Measurements from ENCODE around the gene RABGAP1L.
A peak's percentile ranks its signal among the peaks of the same experiment; 100 is the strongest.
"Not testable (repeated sequence)": the region's sequence is repeated elsewhere in the genome, so short reads cannot be mapped to it uniquely, and the experiment has no call there.

The RABGAP1L gene

GRCh38 chr1:174848593-174849560, 689.6 kb downstream of the RABGAP1L start:
- not testable (repeated sequence) for DNase-seq (ENCODE audit: low read depth in 1 of 2, low spot score in 1 of 2)

GRCh38 chr1:174850726-174851125, 691.4 kb downstream of the RABGAP1L start:
- no peak for DNase-seq (ENCODE audit: low read depth in 1 of 2, low spot score in 1 of 2)

- no peak for DNase-seq (ENCODE audit: low read depth in 1 of 2, low spot score in 1 of 2)
Observed at GRCh38 chr1:174858301-174858700, 699.0 kb downstream of the RABGAP1L start.

GRCh38 chr1:174870319-174870718, 711.0 kb downstream of the RABGAP1L start:
- DNase-seq (ENCODE audit: low read depth in 1 of 2, low spot score in 1 of 2): no peak

- no peak for DNase-seq (ENCODE audit: low read depth in 1 of 2, low spot score in 1 of 2)
Observed at GRCh38 chr1:174871886-174872285, 712.6 kb downstream of the RABGAP1L start.

- no peak for DNase-seq (ENCODE audit: low read depth in 1 of 2, low spot score in 1 of 2)
Observed at GRCh38 chr1:174872615-174873058, 713.3 kb downstream of the RABGAP1L start.

GRCh38 chr1:174874331-174875053, 715.2 kb downstream of the RABGAP1L start:
- no peak for DNase-seq (ENCODE audit: low read depth in 1 of 2, low spot score in 1 of 2)

GRCh38 chr1:174875306-174875705, 716.0 kb downstream of the RABGAP1L start:
- DNase-seq (ENCODE audit: low read depth in 1 of 2, low spot score in 1 of 2): peak in 1 of 2 donors; percentile 4

GRCh38 chr1:174877208-174877673, 717.9 kb downstream of the RABGAP1L start:
- DNase-seq (ENCODE audit: low read depth in 1 of 2, low spot score in 1 of 2): no peak

- no peak for DNase-seq (ENCODE audit: low read depth in 1 of 2, low spot score in 1 of 2)
Observed at GRCh38 chr1:174880171-174880570, 720.9 kb downstream of the RABGAP1L start.

- no peak for DNase-seq (ENCODE audit: low read depth in 1 of 2, low spot score in 1 of 2)
Observed at GRCh38 chr1:174883409-174883808, 724.1 kb downstream of the RABGAP1L start.

- no peak for DNase-seq (ENCODE audit: low read depth in 1 of 2, low spot score in 1 of 2)
Observed at GRCh38 chr1:174884038-174884437, 724.7 kb downstream of the RABGAP1L start.

- no peak for DNase-seq (ENCODE audit: low read depth in 1 of 2, low spot score in 1 of 2)
Observed at GRCh38 chr1:174884566-174884965, 725.2 kb downstream of the RABGAP1L start.

GRCh38 chr1:174890024-174890423, 730.7 kb downstream of the RABGAP1L start:
- no peak for DNase-seq (ENCODE audit: low read depth in 1 of 2, low spot score in 1 of 2)

- DNase-seq (ENCODE audit: low read depth in 1 of 2, low spot score in 1 of 2): no peak
Observed at GRCh38 chr1:174892016-174892415, 732.7 kb downstream of the RABGAP1L start.

- no peak for DNase-seq (ENCODE audit: low read depth in 1 of 2, low spot score in 1 of 2)
Observed at GRCh38 chr1:174894117-174894762, 734.9 kb downstream of the RABGAP1L start.

GRCh38 chr1:174895610-174896009, 736.3 kb downstream of the RABGAP1L start:
- DNase-seq (ENCODE audit: low read depth in 1 of 2, low spot score in 1 of 2): not testable (repeated sequence)

- no peak for DNase-seq (ENCODE audit: low read depth in 1 of 2, low spot score in 1 of 2)
Observed at GRCh38 chr1:174898102-174898797, 738.9 kb downstream of the RABGAP1L start.

GRCh38 chr1:174900317-174900716, 741.0 kb downstream of the RABGAP1L start:
- no peak for DNase-seq (ENCODE audit: low read depth in 1 of 2, low spot score in 1 of 2)

- no peak for DNase-seq (ENCODE audit: low read depth in 1 of 2, low spot score in 1 of 2)
Observed at GRCh38 chr1:174902531-174903099, 743.3 kb downstream of the RABGAP1L start.
